NCI-H187 treated with DMSO at 0.1 percent for 48 hours (cell line): ENCODE data around the gene WDFY1.

Experiments
- DNase-seq: peaks from one replicate; lab custom pipeline; 2025; lab: John Stamatoyannopoulos, UW

Gene WDFY1, protein sequence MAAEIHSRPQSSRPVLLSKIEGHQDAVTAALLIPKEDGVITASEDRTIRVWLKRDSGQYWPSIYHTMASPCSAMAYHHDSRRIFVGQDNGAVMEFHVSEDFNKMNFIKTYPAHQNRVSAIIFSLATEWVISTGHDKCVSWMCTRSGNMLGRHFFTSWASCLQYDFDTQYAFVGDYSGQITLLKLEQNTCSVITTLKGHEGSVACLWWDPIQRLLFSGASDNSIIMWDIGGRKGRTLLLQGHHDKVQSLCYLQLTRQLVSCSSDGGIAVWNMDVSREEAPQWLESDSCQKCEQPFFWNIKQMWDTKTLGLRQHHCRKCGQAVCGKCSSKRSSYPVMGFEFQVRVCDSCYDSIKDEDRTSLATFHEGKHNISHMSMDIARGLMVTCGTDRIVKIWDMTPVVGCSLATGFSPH

GRCh38 chr2:223944703-223945531 is at the start of gene WDFY1:
Gene WDFY1, minus strand, starts transcription at chr2:223945335. Its CDS starts 51 bp downstream, at chr2:223945284.
- DNase-seq: no peak

DNA sequence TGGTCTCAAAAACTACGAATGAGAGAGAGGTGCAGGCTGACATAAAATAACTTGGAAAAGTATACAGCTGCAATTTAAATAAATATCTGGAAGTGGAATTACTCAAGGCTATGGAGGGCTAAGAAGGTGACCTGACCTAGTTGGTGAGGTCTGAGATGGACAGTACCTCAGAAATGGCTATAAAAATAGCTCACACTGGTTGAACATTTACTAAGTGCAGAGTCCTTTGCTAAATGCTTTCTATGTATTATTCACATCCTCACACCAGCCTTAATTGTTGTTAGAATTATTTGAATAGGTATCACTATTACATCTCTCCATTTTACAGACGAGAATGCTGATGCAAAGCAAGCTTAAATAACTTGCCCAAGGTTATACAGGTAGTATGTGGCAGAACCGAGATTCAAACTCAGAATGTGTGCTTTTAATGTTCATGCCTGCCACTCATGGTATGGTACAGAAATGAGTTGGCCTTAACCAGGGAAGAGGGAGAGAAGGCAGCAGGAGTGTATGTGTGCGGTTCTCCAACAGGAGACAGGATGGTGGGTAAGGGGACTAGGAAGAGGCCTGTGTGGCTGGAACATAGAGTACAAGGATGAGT is 49.5 kb upstream of the WDFY1 start:
- DNase-seq: no peak

DNA sequence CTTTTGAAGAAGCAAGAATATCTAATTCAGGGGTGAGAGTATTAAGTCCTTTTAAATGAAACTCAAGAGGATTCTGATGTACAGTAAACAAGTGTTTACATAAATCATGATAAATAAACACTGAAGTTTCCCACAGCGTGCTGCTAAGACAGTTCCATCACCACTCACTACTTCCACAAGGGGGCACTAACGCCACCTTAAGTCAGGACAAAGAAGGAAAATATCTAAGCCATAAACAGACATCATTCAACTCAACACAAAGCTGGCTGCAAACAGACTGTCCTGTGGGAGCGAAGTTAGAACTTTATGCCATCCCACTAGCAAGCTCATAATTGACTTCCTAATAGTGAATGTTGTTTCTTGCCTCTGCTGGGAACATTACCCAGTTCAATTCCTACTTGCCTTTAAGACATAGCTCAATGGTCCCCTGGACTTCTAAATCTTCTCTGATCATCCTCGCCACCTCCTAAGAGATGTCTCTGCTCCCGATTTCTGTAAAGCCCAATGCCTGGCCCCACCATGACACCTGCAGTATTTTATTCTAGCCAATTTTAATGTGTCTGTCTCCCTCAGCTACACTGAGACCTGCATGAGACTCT is 48.6 kb upstream of the WDFY1 start:
- peak; percentile 9 for DNase-seq

DNA sequence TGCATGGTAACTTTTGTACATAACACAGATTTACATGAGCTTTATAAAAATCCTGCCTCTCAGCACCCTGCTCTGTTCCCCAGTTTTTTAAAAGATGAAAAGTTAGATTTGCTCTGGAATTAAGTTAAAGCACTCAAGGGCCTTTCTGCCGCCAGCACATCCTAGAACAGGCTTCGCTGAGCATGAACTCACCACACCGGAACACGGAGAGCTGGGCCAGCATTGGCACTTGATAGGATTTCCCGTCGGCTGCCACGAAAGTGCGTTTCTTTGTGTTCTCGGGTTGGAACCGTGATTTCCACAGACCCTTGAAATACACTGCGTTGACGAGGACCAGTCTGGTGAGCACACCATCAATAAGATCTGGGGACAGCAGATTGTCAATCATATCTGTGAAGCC is 46.5 kb upstream of the WDFY1 start:
- no peak for DNase-seq

GRCh38 chr2:223989856-223990232 is 44.7 kb upstream of the WDFY1 start:
- no peak for DNase-seq

- DNase-seq: no peak
These were observed 44.2 kb upstream of the WDFY1 start for GRCh38 chr2:223989206-223989855.

DNA sequence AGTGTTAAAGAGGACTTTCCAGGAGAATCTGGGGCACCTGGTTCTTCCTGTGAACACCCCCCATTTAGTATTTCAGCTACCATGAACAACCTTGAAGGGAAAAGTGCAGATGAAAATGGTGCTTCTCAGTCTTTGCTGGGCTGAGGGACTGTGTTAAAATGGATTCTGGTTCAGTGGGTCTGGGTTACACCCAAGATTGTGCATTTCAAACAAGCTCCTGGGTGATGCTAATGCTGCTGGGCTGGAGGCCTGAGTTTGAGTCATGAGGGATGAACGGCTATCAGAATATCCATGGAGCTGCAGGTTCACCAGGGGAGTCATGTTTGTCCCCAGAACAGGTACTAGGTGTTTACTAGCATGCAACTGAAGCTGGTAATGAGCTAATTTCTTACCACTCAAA is 36.1 kb upstream of the WDFY1 start:
- DNase-seq: no peak

DNA sequence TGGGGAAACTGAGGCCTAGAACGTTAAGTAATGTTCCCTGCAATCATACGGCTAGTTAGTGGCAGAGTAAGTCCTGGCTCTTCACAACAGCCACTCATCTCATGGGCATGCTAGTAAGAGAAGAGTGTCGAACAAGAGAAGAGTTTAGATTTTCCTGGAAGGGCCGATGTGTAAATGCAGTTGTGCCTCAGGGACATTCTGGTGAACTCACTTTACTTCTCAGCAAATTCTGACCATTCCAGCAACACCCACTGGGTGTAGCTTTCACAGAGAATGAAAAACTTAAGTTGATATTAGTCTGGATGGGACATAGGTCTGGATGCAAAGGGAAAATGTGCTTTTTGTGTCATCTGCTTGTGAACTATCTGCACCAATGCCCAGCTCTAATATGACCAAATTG is 35.7 kb upstream of the WDFY1 start:
- DNase-seq: no peak

DNA sequence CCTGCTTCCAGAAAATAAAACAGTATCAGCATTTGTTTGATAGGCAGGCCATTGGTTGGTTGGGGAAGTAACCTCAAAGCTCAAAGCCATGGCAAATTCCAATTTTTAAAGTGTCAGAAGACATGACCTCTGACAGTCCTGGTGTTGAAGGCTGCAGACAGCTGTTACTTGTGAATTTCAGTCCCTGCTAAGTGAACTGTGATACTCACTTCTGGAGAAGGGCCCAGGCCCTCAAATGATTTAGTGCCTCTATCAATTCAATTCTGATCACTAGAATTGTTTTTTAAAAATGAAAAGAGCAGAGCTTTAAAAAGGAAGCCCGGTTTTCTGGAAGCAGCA is 35.2 kb upstream of the WDFY1 start:
- DNase-seq: no peak

GRCh38 chr2:223979730-223980396 is 34.7 kb upstream of the WDFY1 start:
- no peak for DNase-seq

DNA sequence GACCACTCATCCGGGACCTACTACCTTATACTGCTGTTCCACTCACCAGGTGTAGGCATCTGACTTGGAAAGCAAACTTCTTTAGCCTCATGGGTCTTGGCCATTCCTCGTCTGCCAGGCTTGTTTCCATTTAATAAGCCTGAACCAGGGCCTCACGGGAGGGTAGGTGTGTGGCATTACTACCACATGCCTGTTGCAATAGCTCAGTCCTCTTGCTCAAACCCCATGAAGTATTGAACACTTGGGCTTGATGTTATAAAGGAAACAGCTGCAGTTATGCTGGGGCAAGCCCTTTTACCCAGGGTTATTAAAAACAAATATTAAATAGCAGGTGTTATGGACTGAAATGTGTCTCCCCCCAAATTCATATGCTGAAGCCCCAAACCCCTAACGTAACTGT is 33.3 kb upstream of the WDFY1 start:
- DNase-seq: no peak

DNA sequence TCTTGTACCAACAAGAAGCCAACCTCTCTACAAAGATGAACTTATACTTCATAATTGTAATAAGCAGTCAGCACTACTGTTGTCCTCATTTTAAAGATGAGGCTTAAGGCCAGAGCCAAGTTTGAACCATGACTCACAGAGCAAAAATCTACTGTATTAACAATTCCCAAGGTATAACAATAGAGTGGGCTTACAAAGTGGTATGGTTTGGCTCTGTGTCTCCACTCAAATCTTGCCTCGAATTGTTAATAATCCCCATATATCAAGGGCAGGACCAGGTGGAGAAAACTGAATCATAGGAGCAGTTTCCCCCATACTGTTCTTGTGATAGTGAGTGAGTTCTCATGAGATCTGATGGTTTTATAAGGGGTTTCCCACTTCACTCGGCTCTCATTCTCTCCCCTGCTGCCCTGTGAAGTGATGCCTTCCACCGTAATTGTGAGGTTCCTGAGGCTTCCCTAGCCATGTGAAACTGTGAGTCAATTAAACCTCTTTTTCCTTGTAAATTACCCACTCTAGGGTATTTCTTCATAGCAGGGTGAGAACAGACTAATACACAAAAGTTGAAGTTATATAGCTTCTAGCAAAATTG is 31.6 kb upstream of the WDFY1 start:
- DNase-seq: no peak

GRCh38 chr2:223973606-223974005 is 28.5 kb upstream of the WDFY1 start:
- DNase-seq: no peak

GRCh38 chr2:223972656-223973102 is 27.5 kb upstream of the WDFY1 start:
- DNase-seq: no peak

DNA sequence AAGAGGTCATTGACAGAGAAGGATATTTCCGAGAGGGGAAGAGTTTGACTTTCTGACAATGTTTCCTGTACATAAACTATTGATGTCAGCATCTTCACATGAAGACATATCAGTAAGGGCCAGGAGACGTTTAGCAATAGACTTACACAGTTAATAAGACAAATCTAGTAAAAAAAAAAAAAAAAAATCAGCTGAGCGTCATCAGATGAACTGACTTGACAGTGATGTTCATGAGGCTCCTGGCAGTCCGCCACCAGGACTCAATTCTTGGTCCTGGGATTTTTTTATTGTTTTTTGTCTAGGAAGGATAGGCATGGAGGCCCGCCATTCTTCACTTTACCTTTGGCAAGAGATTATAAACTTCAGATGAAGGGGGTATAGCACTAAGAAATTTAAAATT is 26.6 kb upstream of the WDFY1 start:
- DNase-seq: no peak

DNA sequence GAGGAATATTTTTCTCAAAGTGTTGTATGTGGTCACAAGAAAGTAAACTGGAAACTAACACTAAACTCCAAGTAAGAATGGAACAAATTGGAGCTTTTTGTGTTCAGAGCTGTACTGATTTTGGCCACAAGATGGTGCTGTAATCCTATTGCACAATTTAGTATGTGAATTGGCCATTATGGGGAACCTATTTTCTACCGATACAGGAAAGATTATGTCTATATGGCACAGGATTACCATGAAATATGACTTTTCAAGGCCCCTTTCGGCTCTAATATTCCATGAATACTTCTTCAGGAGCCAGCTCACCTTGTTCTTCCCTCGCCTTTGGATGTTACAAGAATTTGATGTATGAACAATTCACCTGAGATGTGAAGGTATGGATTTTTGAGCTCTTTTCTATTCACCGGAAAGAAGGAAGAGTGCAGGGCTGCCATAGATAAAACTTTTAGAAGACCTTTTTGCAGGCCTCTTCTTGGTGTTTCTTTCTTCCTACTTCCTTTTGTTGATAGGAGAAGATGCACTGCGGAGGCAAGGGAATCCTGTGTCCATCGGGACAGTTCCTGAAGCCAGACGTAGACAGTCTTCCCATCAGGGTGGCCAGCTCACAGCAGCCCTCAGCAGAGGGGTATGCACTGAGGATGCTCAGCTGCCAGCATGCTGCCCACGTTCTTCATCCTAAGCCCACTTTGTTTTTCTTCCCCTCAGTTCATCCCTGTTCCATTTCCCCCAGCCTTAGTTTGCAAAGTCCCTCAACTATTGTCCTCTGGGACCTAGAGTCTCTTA is 25.4 kb upstream of the WDFY1 start:
- DNase-seq: no peak

GRCh38 chr2:223969856-223970255 is 24.7 kb upstream of the WDFY1 start:
- DNase-seq: no peak

GRCh38 chr2:223969315-223969714 is 24.2 kb upstream of the WDFY1 start:
- DNase-seq: no peak

DNA sequence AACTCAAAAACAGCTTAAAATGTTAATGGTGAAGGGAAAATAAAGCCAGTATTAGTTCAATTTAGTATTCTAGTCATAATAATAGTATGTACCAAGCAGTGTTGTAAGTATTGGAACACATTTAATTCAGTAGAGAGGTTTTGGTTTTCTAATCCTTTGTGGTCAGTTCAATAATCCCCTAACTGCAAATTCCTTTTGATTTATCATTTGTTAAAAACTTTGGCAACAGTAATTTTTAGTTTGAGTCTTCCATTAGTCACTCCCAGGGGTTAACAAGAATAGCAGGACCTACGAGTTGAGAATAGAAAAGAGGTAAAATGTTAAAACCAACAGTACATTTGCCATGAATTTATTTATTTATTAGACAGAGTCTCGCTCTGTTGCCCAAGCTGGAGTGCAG is 22.8 kb upstream of the WDFY1 start:
- DNase-seq: no peak

DNA sequence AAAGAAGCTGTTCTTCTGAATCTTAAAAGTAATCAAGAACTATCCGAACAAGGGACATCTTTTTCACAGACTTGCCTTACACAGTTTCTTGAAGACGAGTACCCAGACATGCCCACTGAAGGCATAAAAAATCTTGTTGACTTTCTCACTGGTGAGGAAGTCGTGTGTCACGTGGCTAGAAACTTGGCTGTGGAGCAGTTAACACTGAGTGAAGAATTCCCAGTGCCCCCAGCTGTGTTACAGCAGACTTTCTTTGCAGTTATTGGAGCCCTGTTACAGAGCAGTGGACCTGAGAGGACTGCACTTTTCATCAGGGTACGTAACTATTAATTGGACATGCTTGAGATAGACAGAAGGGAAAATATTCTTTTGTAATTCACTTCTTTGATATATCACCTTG is 14.6 kb upstream of the WDFY1 start:
- DNase-seq: no peak
